Measurements from ENCODE around the gene AKR1C1. TPM values are rescaled to one million over a fixed set of nuclear protein-coding genes. Genes with fewer than 3 reads are reported as not detected.

Gene AKR1C1
- total and polyA plus RNA-seq, 2 donors (not counting 3 experiments of a cell fraction or from before 2014, with no cell fraction given): 1.5 to 5.5 TPM

- H3K4me3 ChIP-seq (replicated peaks in 1 of 3; ENCODE audit: insufficient read depth in 1 of 3, low read depth in 1 of 3, low read length in 3 of 3): no peak overlapping the region
- H3K79me2 ChIP-seq (ENCODE audit: control insufficient read depth, insufficient read depth, low read length): no peaks in the 10 kb centered on the region
- H3K9me1 ChIP-seq (replicated peaks; ENCODE audit: control insufficient read depth, extremely low read depth, insufficient read depth, low read length): no peaks in the 10 kb centered on the region
- TF ChIP-seq FOS (IDR thresholded peaks at IDR 0.05; ENCODE audit: borderline replicate concordance, insufficient read depth, low read length) (no peak), MYC (IDR thresholded peaks at IDR 0.05; ENCODE audit: low read depth, low read length) (no peak), POLR2A (IDR thresholded peaks at IDR 0.05; ENCODE audit: low read depth, low read length) (no peak)
- no peaks in the 10 kb centered on the region for H3K9me3 ChIP-seq (replicated peaks; ENCODE audit: control insufficient read depth, insufficient read depth, low read length)
- H3K36me3 ChIP-seq (ENCODE audit: control insufficient read depth in 2 of 2, extremely low read depth in 1 of 2, insufficient read depth in 2 of 2, low read length in 2 of 2): no peaks in the 10 kb centered on the region
- FAIRE-seq (no peak), DNase-seq (ENCODE audit: low read depth, low spot score) (no peak)
- ChIA-PET CTCF (interaction anchor here (1.0 kb wide), 1 partner anchor 77 kb away, joined by 3 read pairs; no protein-coding TSS in a partner anchor), POLR2A (no interaction called here)
- intact Hi-C loops (cut with micrococcal nuclease): no loop called here
- no TSS peak for BruUV-seq (replicated peaks)
- no peak overlapping the region for H2AFZ ChIP-seq (ENCODE audit: low read depth, low read length)
- H3K9ac ChIP-seq (replicated peaks; ENCODE audit: extremely low read depth, insufficient read depth, low read length): no peak overlapping the region
- H4K20me1 ChIP-seq (replicated peaks; ENCODE audit: control insufficient read depth, extremely low read depth, insufficient read depth, low read length): no peaks in the 10 kb centered on the region
- H3K27me3 ChIP-seq (ENCODE audit: control insufficient read depth in 2 of 2, insufficient read depth in 2 of 2, low read length in 2 of 2): no peaks in the 10 kb centered on the region
- H3K4me2 ChIP-seq (ENCODE audit: insufficient read depth, low read length): no peak overlapping the region
- no peak overlapping the region for H3K27ac ChIP-seq (ENCODE audit: insufficient read depth, low read depth, low read length)
- dilution Hi-C loops (cut with MboI; ENCODE audit: extremely low pct_ligation_motif_present, low sequenced_read_pairs): no loop called here
- H3K4me1 ChIP-seq (ENCODE audit: control insufficient read depth, extremely low read depth, insufficient read depth, low read length): no peaks in the 10 kb centered on the region
Measured at GRCh38 chr10:4926400-4926799, 36.8 kb upstream of the AKR1C1 start.

- no peaks in the 10 kb centered on the region for H4K20me1 ChIP-seq (replicated peaks; ENCODE audit: control insufficient read depth, extremely low read depth, insufficient read depth, low read length)
- H3K9me3 ChIP-seq (replicated peaks; ENCODE audit: control insufficient read depth, insufficient read depth, low read length): no peaks in the 10 kb centered on the region
- H3K4me1 ChIP-seq (ENCODE audit: control insufficient read depth, extremely low read depth, insufficient read depth, low read length): no peaks in the 10 kb centered on the region
- H2AFZ ChIP-seq (ENCODE audit: low read depth, low read length): no peak overlapping the region
- no peaks in the 10 kb centered on the region for H3K9me1 ChIP-seq (replicated peaks; ENCODE audit: control insufficient read depth, extremely low read depth, insufficient read depth, low read length)
- no peaks in the 10 kb centered on the region for H3K79me2 ChIP-seq (ENCODE audit: control insufficient read depth, insufficient read depth, low read length)
- no peak overlapping the region for H3K27ac ChIP-seq (ENCODE audit: insufficient read depth, low read depth, low read length)
- H3K36me3 ChIP-seq (ENCODE audit: control insufficient read depth in 2 of 2, extremely low read depth in 1 of 2, insufficient read depth in 2 of 2, low read length in 2 of 2): no peaks in the 10 kb centered on the region
- TF ChIP-seq FOS (IDR thresholded peaks at IDR 0.05; ENCODE audit: borderline replicate concordance, insufficient read depth, low read length) (no peak), POLR2AphosphoS5 (IDR thresholded peaks at IDR 0.05; ENCODE audit: insufficient read depth, low read depth, low read length) (no peak), JUN (IDR thresholded peaks at IDR 0.05; ENCODE audit: borderline replicate concordance, insufficient read depth, insufficient read length, low read depth) (no peak), CTCF (IDR thresholded peaks at IDR 0.05; ENCODE audit: extremely low read depth in 1 of 2, insufficient read depth in 1 of 2, low read depth in 1 of 2, low read length in 2 of 2) (no peak), MAX (IDR thresholded peaks at IDR 0.05; ENCODE audit: insufficient read depth, insufficient read length) (no peak), EZH2 (IDR thresholded peaks at IDR 0.05; ENCODE audit: borderline replicate concordance, low read depth, low read length, severe bottlenecking) (no peak), POLR2A (IDR thresholded peaks at IDR 0.05; ENCODE audit: low read depth, low read length) (no peak), GATA2 (IDR thresholded peaks at IDR 0.05; ENCODE audit: insufficient read depth, insufficient read length, low read depth, low read length) (no peak), MYC (IDR thresholded peaks at IDR 0.05; ENCODE audit: low read depth, low read length) (no peak)
- no peak for FAIRE-seq
- DNase-seq (ENCODE audit: low read depth, low spot score): no peak
- no peaks in the 10 kb centered on the region for H3K27me3 ChIP-seq (ENCODE audit: control insufficient read depth in 2 of 2, insufficient read depth in 2 of 2, low read length in 2 of 2)
- dilution Hi-C loops (cut with MboI; ENCODE audit: extremely low pct_ligation_motif_present, low sequenced_read_pairs): no loop called here
- intact Hi-C loops (cut with micrococcal nuclease): no loop called here
- no peak overlapping the region for H3K9ac ChIP-seq (replicated peaks; ENCODE audit: extremely low read depth, insufficient read depth, low read length)
- CTCF ChIA-PET: no interaction called here
- no peak overlapping the region for H3K4me3 ChIP-seq (replicated peaks in 1 of 3; ENCODE audit: insufficient read depth in 1 of 3, low read depth in 1 of 3, low read length in 3 of 3)
- no TSS peak for BruUV-seq (replicated peaks)
- POLR2A ChIA-PET: no interaction called here
- no peak overlapping the region for H3K4me2 ChIP-seq (ENCODE audit: insufficient read depth, low read length)
Measured at GRCh38 chr10:4931587-4931986, 31.6 kb upstream of the AKR1C1 start.
